Measurements from ENCODE around the gene ZNF638.
"Not testable (repeated sequence)": the region's sequence is repeated elsewhere in the genome, so short reads cannot be mapped to it uniquely, and the experiment has no call there.

DNA sequence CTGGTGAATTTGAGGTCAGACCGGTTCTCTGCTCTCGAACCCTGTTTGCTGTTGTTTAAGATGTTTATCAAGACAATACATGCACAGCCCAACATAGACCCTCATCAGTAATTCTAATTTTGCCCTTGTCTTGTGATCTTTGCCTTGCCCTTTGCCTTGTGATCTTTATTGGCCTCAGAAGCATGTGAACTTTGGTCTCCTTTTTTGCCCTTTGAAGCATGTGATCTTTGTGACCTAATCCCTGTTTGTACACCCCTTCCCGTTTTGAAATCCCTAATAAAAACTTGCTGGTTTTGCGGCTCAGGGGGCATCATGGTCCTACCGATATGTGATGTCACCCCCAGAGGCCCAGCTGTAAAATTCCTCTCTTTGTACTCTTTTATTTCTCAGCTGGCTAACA lies 113.6 kb downstream of the ZNF638 start:
- TF ChIP-seq CTCF (conservative IDR thresholded peaks at IDR 0.05); ZFX (IDR thresholded peaks at IDR 0.05): not testable (repeated sequence)

Measured in C4-2B (cell line).